A549 (cell line): ENCODE data around the gene NDUFB10. TPM values are rescaled to one million over a fixed set of nuclear protein-coding genes. Genes with fewer than 3 reads are reported as not detected.

ENCODE experiments used
- ATAC-seq, 2 experiments: fragments of 200-7000 bp in 1 of 2; fragments of >200 bp in 1 of 2; cut with Nextera tagmentation in 1 of 2; cut with Tn5 transposase in 1 of 2; 3 replicates each; pipeline versions ENCODE4 v1.8.0 to v1.9.1; 2018 to 2020; ENCODE audit warnings: mild to moderate bottlenecking in 1 of 2, moderate library complexity in 1 of 2
- CTCF ChIA-PET: fragments of 300-600 bp; sonication (Branson Sonifier 250); formaldehyde crosslinking; extraction: SDS; loops from one replicate; lab custom pipeline; 2021; ENCODE audit warnings: antibody characterized with exemption, inconsistent platforms; lab: Yijun Ruan, JAX
- POLR2A ChIA-PET: fragments of 350-600 bp; formaldehyde crosslinking; extraction: SDS; loops from one replicate; lab custom pipeline; 2021; ENCODE audit warnings: antibody characterized with exemption, inconsistent platforms; lab: Yijun Ruan, JAX
- DNase-seq, 2 experiments: peaks; one replicate each; pipeline versions ENCODE4 v3.0.0 to v3.0.0-alpha.2; 2011 to 2016; ENCODE audit warnings: low read depth in 1 of 2, low spot score in 1 of 2
- FAIRE-seq: peaks from 2 replicates; lab custom pipeline; 2011; peaks lifted over from hg19 to GRCh38; lab: Jason Lieb, UNC
- H3K27ac ChIP-seq, 2 experiments: fragments of >200 bp; sonication (Bioruptor Twin); formaldehyde crosslinking; 3 replicates each; pipeline ENCODE4 v1.5.1; 2016 to 2017
- H3K4me1 ChIP-seq: fragments of >200 bp; sonication (Bioruptor Twin); formaldehyde crosslinking; 3 replicates; pipeline ENCODE4 v1.6.1; 2016
- H3K4me2 ChIP-seq: fragments of >200 bp; sonication (Bioruptor Twin); formaldehyde crosslinking; 3 replicates; pipeline ENCODE4 v1.6.1; 2016
- H3K4me3 ChIP-seq: fragments of >200 bp; sonication (Bioruptor Twin); formaldehyde crosslinking; 3 replicates; pipeline ENCODE4 v1.5.1; 2016
- H3K9me3 ChIP-seq: fragments of >200 bp; sonication (Bioruptor Twin); formaldehyde crosslinking; 3 replicates; pipeline ENCODE4 v1.6.1; 2016
- EP300 ChIP-seq, 2 experiments: fragments of >200 bp; sonication (Bioruptor Twin); formaldehyde crosslinking; IDR thresholded peaks; 2 replicates in 1 of 2; 3 replicates in 1 of 2; pipeline ENCODE4 v1.6.1; 2016 to 2017
- HOXB5 ChIP-seq: fragments of 250-450 bp; sonication (Bioruptor Pico); IDR thresholded peaks from 2 replicates; pipeline ENCODE4 v1.5.0; 2020; ENCODE audit warnings: mild to moderate bottlenecking, moderate library complexity
- NPAS2 ChIP-seq: fragments of 250-450 bp; sonication (Bioruptor Pico); IDR thresholded peaks from 2 replicates; pipeline ENCODE4 v1.8.0; 2022; ENCODE audit warnings: mild to moderate bottlenecking, moderate library complexity, borderline replicate concordance
- POLR2AphosphoS2 ChIP-seq: conservative IDR thresholded peaks from 2 replicates; pipeline ENCODE4 v1.6.1; 2012; ENCODE audit warnings: low read length, improper control_type of control experiment, inconsistent platforms
- RAD21 ChIP-seq, 2 experiments: fragments of >200 bp in 1 of 2; sonication (Bioruptor Twin) in 1 of 2; formaldehyde crosslinking in 1 of 2; IDR thresholded peaks in 1 of 2; conservative IDR thresholded peaks in 1 of 2; 2 replicates in 1 of 2; 3 replicates in 1 of 2; pipeline ENCODE4 v1.6.1; 2012 to 2018; ENCODE audit warnings: inconsistent platforms in 1 of 2
- RFX5 ChIP-seq: fragments of 450-650 bp; IDR thresholded peaks from 2 replicates; pipeline ENCODE4 v1.7.1; 2014; ENCODE audit warnings: antibody characterized with exemption, mild to moderate bottlenecking, moderate library complexity
- RNF2 ChIP-seq: fragments of 200-600 bp; sonication (generic); IDR thresholded peaks from 2 replicates; pipeline ENCODE4 v1.6.1; 2016; ENCODE audit warnings: low read depth, mild to moderate bottlenecking, antibody characterized with exemption, moderate library complexity, borderline replicate concordance
- SMC3 ChIP-seq: fragments of >200 bp; sonication (Bioruptor Twin); formaldehyde crosslinking; IDR thresholded peaks from 3 replicates; pipeline ENCODE4 v1.6.1; 2018; ENCODE audit warnings: inconsistent platforms
- SREBF2 ChIP-seq: fragments of 450-650 bp; IDR thresholded peaks from 2 replicates; pipeline ENCODE4 v1.6.1; 2014; ENCODE audit warnings: mild to moderate bottlenecking, moderate library complexity
- TFCP2L1 ChIP-seq: fragments of 250-450 bp; sonication (Bioruptor Pico); IDR thresholded peaks from 2 replicates; pipeline ENCODE4 v1.5.0; 2021; ENCODE audit warnings: mild to moderate bottlenecking
- WGBS: methylation state at CpG from one replicate; pipeline ENCODE4 v1.1.6; 2017; ENCODE audit errors: missing lambda C conversion rate; 5-methylcytosine and 5-hydroxymethylcytosine counted together
- polyA plus RNA-seq, 4 experiments: library from polyadenylated mRNA; depleted of rRNA in 3 of 4; stranded (reverse); fragments of >200 nt; fragmentation: RNase III in 1 of 4; extraction: RNeasy Plus Mini Kit Qiagen cat#74134 plus additional on column Dnase treatment in 1 of 4; gene quantifications; 2 replicates in 3 of 4; 3 replicates in 1 of 4; pipeline ENCODE4 v1.2.3, GENCODE V29; 2011 to 2017
- TF ChIP-seq, protein P1 (sequence below): fragments of 250-450 bp; sonication (Bioruptor Pico); IDR thresholded peaks from 2 replicates; pipeline ENCODE4 v1.5.0; 2021; ENCODE audit warnings: mild to moderate bottlenecking, moderate library complexity, borderline replicate concordance
- TF ChIP-seq, protein P2 (sequence below): fragments of >200 bp; sonication (Bioruptor Twin); formaldehyde crosslinking; IDR thresholded peaks from 3 replicates; pipeline ENCODE4 v1.5.1; 2016
- TF ChIP-seq, protein P3 (sequence below): IDR thresholded peaks from 2 replicates; pipeline ENCODE4 v1.6.1; 2012; ENCODE audit warnings: low read depth, borderline replicate concordance

The NDUFB10 gene
- polyA plus RNA-seq, 2 of the 4 experiments (the other 2 are of a cell fraction): 198 to 389 TPM

DNA sequence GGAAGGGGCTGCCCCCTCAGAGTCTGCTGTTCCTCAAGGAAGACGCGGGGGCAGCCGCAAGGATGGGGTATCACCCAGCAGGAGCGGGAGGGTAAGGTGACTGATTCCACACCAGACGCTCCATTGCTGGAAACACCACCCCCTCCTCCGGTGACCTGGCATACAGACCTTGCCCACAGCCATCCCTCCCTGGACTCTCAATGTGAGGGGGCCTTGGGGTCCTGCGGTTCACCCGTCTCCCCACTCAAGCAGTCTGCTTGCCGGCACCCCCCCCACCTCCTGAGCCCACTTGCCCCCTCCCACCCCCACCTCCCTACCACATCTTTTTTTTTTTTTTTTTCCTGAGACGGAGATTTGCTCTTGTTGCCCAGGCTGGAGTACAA, 29.0 kb upstream of the NDUFB10 start:
- no peak for ATAC-seq
- CTCF ChIA-PET: interaction anchor here (0.6 to 12.9 kb wide), 24 partner anchors 10 to 288 kb away, joined by 3 to 396 read pairs (median 6); partner anchors contain the start of genes MEIOB and MSRB1
- FAIRE-seq: no peak
- TF ChIP-seq SREBF2: no peak
- TF ChIP-seq, protein P1, sequence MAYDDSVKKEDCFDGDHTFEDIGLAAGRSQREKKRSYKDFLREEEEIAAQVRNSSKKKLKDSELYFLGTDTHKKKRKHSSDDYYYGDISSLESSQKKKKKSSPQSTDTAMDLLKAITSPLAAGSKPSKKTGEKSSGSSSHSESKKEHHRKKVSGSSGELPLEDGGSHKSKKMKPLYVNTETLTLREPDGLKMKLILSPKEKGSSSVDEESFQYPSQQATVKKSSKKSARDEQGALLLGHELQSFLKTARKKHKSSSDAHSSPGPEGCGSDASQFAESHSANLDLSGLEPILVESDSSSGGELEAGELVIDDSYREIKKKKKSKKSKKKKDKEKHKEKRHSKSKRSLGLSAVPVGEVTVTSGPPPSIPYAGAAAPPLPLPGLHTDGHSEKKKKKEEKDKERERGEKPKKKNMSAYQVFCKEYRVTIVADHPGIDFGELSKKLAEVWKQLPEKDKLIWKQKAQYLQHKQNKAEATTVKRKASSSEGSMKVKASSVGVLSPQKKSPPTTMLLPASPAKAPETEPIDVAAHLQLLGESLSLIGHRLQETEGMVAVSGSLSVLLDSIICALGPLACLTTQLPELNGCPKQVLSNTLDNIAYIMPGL (CRISPR knock-in tag): no peak
- no peak for TF ChIP-seq NPAS2
- no peak for TF ChIP-seq RNF2
- no peak for TF ChIP-seq EP300 (IDR thresholded peaks at IDR 0.05)
- no peak for TF ChIP-seq RFX5
- Histone ChIP-seq H3K4me2 (no peak overlapping the region), H3K4me3 (no peak overlapping the region), H3K27ac (peak overlapping the region; percentile 98 to 99; a peak in 5 of 6 replicates), H3K4me1 (peaks cover 45% of the 10 kb centered on the region), H3K9me3 (no peaks in the 10 kb centered on the region)
- WGBS: 88% methylated on average over 10 of the region's 10 CpGs
- no peak for DNase-seq
- POLR2A ChIA-PET: no interaction called here

DNA sequence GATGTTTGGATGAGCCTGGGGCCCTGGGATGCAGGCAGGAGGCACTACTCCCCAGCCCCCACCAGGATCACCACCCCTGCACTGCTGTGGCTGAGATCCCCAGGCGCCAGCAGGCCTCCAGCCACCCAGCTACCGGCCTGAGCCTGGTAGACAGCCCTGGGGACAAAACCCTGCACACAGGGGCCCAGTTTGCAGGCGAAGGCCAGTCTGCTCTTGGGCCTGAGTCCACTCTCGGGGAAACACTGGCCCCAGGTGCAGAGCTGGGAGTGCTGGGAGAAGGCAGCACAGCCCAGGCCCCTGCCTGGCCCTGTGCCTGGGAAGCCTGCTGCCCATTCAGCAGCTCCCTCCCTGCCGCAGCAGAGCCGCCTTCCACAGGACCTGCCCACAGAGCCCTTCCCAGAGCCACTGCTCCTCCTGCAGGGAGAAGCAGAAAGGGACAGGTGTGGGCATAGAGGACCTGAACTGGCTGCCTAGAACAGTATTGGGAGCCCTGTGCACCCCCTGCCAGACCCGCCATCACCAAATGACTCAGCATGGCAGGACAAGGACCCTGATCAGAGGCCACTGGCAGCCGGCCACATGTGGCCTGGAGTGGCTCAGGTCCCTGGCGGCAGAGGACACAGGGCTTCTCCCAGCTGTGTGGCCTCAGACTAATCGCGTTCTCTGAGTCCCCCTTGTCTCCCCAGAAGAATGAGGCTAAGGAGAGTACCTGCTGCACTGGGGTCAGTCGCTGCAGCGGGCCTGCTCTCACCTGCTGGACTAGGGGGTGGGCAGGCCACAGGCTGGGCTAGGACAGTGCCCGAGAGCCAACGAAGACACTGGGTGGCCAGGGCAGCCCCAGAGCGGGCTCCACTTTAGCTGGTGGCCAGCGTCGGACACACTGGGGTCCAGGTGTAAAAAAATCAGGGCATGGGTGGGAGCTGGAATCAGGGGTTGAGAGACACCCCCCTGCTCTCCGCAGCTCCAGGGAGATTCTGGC, 27.0 kb upstream of the NDUFB10 start:
- Histone ChIP-seq H3K9me3 (no peaks in the 10 kb centered on the region), H3K4me3 (no peak overlapping the region), H3K4me1 (peaks cover 38% of the 10 kb centered on the region), H3K4me2 (peak overlapping the region; percentile 24; the same call in 2 of the 3 replicates), H3K27ac (peak overlapping the region; percentile 66 to 76)
- WGBS: 74% methylated on average over 10 of the region's 19 CpGs
- DNase-seq (peak; percentile 73 to 80), ATAC-seq (peak; percentile 77 to 78), FAIRE-seq (no peak)
- CTCF ChIA-PET: interaction anchor here (0.6 to 12.9 kb wide), 16 partner anchors 8 to 121 kb away, joined by 3 to 396 read pairs (median 6); partner anchors contain the start of genes MEIOB and MSRB1
- TF ChIP-seq RFX5: no peak
- no peak for TF ChIP-seq POLR2AphosphoS2
- no peak for TF ChIP-seq TFCP2L1 (CRISPR knock-in tag)
- peak; percentile 61 to 73 for TF ChIP-seq RAD21 (conservative IDR thresholded peaks at IDR 0.05 in 1 of 2, IDR thresholded peaks at IDR 0.05 in 1 of 2)
- peak; percentile 66 for TF ChIP-seq SMC3
- TF ChIP-seq, protein P2, sequence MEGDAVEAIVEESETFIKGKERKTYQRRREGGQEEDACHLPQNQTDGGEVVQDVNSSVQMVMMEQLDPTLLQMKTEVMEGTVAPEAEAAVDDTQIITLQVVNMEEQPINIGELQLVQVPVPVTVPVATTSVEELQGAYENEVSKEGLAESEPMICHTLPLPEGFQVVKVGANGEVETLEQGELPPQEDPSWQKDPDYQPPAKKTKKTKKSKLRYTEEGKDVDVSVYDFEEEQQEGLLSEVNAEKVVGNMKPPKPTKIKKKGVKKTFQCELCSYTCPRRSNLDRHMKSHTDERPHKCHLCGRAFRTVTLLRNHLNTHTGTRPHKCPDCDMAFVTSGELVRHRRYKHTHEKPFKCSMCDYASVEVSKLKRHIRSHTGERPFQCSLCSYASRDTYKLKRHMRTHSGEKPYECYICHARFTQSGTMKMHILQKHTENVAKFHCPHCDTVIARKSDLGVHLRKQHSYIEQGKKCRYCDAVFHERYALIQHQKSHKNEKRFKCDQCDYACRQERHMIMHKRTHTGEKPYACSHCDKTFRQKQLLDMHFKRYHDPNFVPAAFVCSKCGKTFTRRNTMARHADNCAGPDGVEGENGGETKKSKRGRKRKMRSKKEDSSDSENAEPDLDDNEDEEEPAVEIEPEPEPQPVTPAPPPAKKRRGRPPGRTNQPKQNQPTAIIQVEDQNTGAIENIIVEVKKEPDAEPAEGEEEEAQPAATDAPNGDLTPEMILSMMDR: peak; percentile 47
- TF ChIP-seq HOXB5: no peak
- POLR2A ChIA-PET: interaction anchor here (0.8 kb wide), 1 partner anchor 32 kb away, joined by 3 read pairs; the partner anchor contains the start of gene RPS2

DNA sequence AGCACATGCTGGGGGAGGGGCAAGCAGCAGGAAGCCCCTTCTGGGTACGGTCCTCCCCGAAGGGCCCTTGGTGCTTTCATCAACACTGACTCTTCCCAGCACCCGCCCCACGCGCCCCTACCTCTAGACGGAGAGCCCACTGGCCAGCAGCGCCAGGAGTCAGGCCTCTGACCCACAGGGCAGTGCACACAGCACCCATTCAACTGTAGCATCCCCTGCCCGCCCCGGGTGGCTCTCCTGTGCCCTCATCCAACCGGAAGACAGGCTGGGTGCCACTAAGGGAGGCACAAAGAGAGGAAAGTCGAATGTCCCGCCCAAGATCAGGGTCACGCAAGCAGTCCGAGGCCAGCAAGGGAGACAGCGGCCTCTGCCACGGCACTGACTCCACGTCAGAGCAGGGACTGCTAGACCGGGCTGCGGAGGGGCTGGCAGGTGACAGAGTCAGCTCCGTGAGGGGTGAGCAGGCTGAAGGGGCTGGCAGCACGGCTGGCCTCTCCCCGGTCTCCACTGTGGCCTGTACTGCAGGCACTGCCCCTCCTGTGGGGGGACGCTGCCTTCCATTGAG, 26.2 kb upstream of the NDUFB10 start:
- WGBS: 83% methylated on average over 21 of the region's 23 CpGs
- H3K4me2 ChIP-seq: no peak overlapping the region
- ChIA-PET POLR2A (no interaction called here), CTCF (interaction anchor here (0.6 to 12.9 kb wide), 9 partner anchors 8 to 92 kb away, joined by 3 to 396 read pairs (median 11); partner anchors contain the start of genes MEIOB and MSRB1)
- FAIRE-seq (no peak), ATAC-seq (no peak), DNase-seq (no peak)
- TF ChIP-seq, protein P3, sequence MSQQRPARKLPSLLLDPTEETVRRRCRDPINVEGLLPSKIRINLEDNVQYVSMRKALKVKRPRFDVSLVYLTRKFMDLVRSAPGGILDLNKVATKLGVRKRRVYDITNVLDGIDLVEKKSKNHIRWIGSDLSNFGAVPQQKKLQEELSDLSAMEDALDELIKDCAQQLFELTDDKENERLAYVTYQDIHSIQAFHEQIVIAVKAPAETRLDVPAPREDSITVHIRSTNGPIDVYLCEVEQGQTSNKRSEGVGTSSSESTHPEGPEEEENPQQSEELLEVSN: no peak
- H3K27ac ChIP-seq: peak overlapping the region; percentile 66 to 76; a peak in 4 of 6 replicates
- H3K4me3 ChIP-seq: no peak overlapping the region
- no peaks in the 10 kb centered on the region for H3K9me3 ChIP-seq
- H3K4me1 ChIP-seq: peaks cover 38% of the 10 kb centered on the region
